ENCODE data around the gene ATF4. TPM values are rescaled to one million over a fixed set of nuclear protein-coding genes. Genes with fewer than 3 reads are reported as not detected.

ATF4 gene
- total and polyA plus RNA-seq, 7 experiments from 2014 or later = 68.9 to 293 (median 243) TPM

- Mint-ChIP-seq H3K4me3 (no peak overlapping the region), H3K4me1 (peaks cover 6 to 27% (median 18%) of the 10 kb centered on the region in 7 donors), H3K9me3 (no peaks in the 10 kb centered on the region), H3K27ac (no peak overlapping the region), H3K36me3 (no peaks in the 10 kb centered on the region), H3K27me3 (no peaks in the 10 kb centered on the region)
- no peak overlapping the region for H3K27ac ChIP-seq (ENCODE audit: low read depth, low read length)
- DNase-seq = no peak
- peaks cover 9 to 15% of the 10 kb centered on the region in 2 donors for H3K4me1 ChIP-seq (ENCODE audit: control insufficient read depth in 2 of 2, insufficient read depth in 2 of 2, low read length in 2 of 2)
- no peaks in the 10 kb centered on the region for H3K36me3 ChIP-seq (ENCODE audit: control insufficient read depth in 2 of 3, insufficient read depth in 3 of 3, low read length in 3 of 3)
- POLR2A ChIA-PET = interaction anchor here (0.8 kb wide), 1 partner anchor 57 kb away, joined by 3 read pairs; no protein-coding TSS in a partner anchor
- H3K9me3 ChIP-seq (ENCODE audit: control insufficient read depth in 2 of 3, low read length in 3 of 3) = no peaks in the 10 kb centered on the region
- no peak for ATAC-seq
- H3K27me3 ChIP-seq (ENCODE audit: control insufficient read depth in 2 of 2, insufficient read depth in 2 of 2, low read length in 2 of 2) = no peaks in the 10 kb centered on the region
- H3K4me3 ChIP-seq (ENCODE audit: low read length) = no peak overlapping the region
- CTCF ChIA-PET = interaction anchor here (0.9 kb wide), 1 partner anchor 22 kb away, joined by 6 read pairs; no protein-coding TSS in a partner anchor
- intact Hi-C loops (cut with micrococcal nuclease) = loop anchor here in 1 of 2 donors (5.0 kb wide), 1 partner anchor 37 kb away; no protein-coding TSS in a partner anchor
Measured at GRCh38 chr22:39474351-39475111, 45.8 kb upstream of the ATF4 start.

DNA sequence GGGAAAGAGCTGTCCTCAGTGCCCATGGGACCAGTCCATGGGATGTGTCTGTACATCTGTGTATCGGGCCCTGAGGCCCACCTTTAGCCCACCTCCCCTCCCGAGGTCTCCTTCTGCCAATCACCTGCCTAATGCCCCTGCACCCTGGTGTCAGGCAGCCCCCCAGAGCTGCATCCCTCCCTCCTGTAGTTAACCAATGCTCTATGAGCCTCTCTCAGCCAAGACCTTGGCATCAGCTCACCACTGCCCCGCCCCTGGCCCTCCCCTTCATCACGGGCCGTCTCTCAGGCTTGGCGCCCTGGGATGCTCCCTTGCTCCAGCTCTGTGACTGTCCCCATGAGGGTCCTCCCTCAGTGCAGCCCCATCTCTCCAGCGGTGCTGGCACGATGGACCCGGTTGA lies 45.0 kb upstream of the ATF4 start:
- Mint-ChIP-seq H3K36me3 (no peaks in the 10 kb centered on the region), H3K27me3 (no peaks in the 10 kb centered on the region), H3K4me3 (no peak overlapping the region), H3K4me1 (peaks cover 6 to 22% (median 19%) of the 10 kb centered on the region in 7 donors), H3K9me3 (no peaks in the 10 kb centered on the region), H3K27ac (peak overlapping the region in 1 of 9 donors; percentile 72)
- Histone ChIP-seq H3K4me3 (ENCODE audit: low read length) (no peak overlapping the region), H3K27me3 (ENCODE audit: control insufficient read depth in 2 of 2, insufficient read depth in 2 of 2, low read length in 2 of 2) (no peaks in the 10 kb centered on the region), H3K27ac (ENCODE audit: low read depth, low read length) (no peak overlapping the region), H3K36me3 (ENCODE audit: control insufficient read depth in 2 of 3, insufficient read depth in 3 of 3, low read length in 3 of 3) (no peaks in the 10 kb centered on the region), H3K4me1 (ENCODE audit: control insufficient read depth in 2 of 2, insufficient read depth in 2 of 2, low read length in 2 of 2) (peaks cover 9 to 15% of the 10 kb centered on the region in 2 donors), H3K9me3 (ENCODE audit: control insufficient read depth in 2 of 3, low read length in 3 of 3) (no peaks in the 10 kb centered on the region)
- ChIA-PET CTCF (interaction anchor here (0.9 kb wide), 1 partner anchor 21 kb away, joined by 6 read pairs; no protein-coding TSS in a partner anchor), POLR2A (interaction anchor here (0.6 to 0.8 kb wide), 3 partner anchors 47 to 467 kb away, joined by 3 to 4 read pairs (median 3); no protein-coding TSS in a partner anchor)
- intact Hi-C loops (cut with micrococcal nuclease) = no loop called here
- no peak for ATAC-seq
- DNase-seq = no peak

- intact Hi-C loops (cut with micrococcal nuclease) = no loop called here
- CTCF ChIA-PET = interaction anchor here (0.6 to 0.9 kb wide), 2 partner anchors 21 to 229 kb away, joined by 6 to 7 read pairs; no protein-coding TSS in a partner anchor
- no peaks in the 10 kb centered on the region for H3K27me3 ChIP-seq (ENCODE audit: control insufficient read depth in 2 of 2, insufficient read depth in 2 of 2, low read length in 2 of 2)
- H3K9me3 Mint-ChIP-seq = no peaks in the 10 kb centered on the region
- POLR2A ChIA-PET = interaction anchor here (0.6 kb wide), 2 partner anchors 47 to 535 kb away, joined by 3 to 5 read pairs; no protein-coding TSS in a partner anchor
- H3K4me1 Mint-ChIP-seq = peaks cover 6 to 21% (median 19%) of the 10 kb centered on the region in 7 donors
- no peaks in the 10 kb centered on the region for H3K36me3 ChIP-seq (ENCODE audit: control insufficient read depth in 2 of 3, insufficient read depth in 3 of 3, low read length in 3 of 3)
- H3K27ac ChIP-seq (ENCODE audit: low read depth, low read length) = no peak overlapping the region
- no peaks in the 10 kb centered on the region for H3K9me3 ChIP-seq (ENCODE audit: control insufficient read depth in 2 of 3, low read length in 3 of 3)
- H3K4me1 ChIP-seq (ENCODE audit: control insufficient read depth in 2 of 2, insufficient read depth in 2 of 2, low read length in 2 of 2) = peaks cover 9 to 15% of the 10 kb centered on the region in 2 donors
- DNase-seq = no peak
- no peaks in the 10 kb centered on the region for H3K27me3 Mint-ChIP-seq
- no peaks in the 10 kb centered on the region for H3K36me3 Mint-ChIP-seq
- no peak overlapping the region for H3K4me3 ChIP-seq (ENCODE audit: low read length)
- H3K4me3 Mint-ChIP-seq = no peak overlapping the region
- H3K27ac Mint-ChIP-seq = no peak overlapping the region
- no peak for ATAC-seq
Measured at GRCh38 chr22:39475902-39476301, 44.5 kb upstream of the ATF4 start.

GRCh38 chr22:39476664-39477063 lies 43.7 kb upstream of the ATF4 start:
- POLR2A ChIA-PET = interaction anchor here (0.7 kb wide), 1 partner anchor 18 kb away, joined by 3 read pairs; no protein-coding TSS in a partner anchor
- no peaks in the 10 kb centered on the region for H3K27me3 Mint-ChIP-seq

GRCh38 chr22:39477542-39477941 lies 42.8 kb upstream of the ATF4 start:
- Histone ChIP-seq H3K9me3 (ENCODE audit: control insufficient read depth in 2 of 3, low read length in 3 of 3) (no peaks in the 10 kb centered on the region), H3K27ac (ENCODE audit: low read depth, low read length) (no peak overlapping the region), H3K27me3 (ENCODE audit: control insufficient read depth in 2 of 2, insufficient read depth in 2 of 2, low read length in 2 of 2) (no peaks in the 10 kb centered on the region), H3K36me3 (ENCODE audit: control insufficient read depth in 2 of 3, insufficient read depth in 3 of 3, low read length in 3 of 3) (no peaks in the 10 kb centered on the region), H3K4me1 (ENCODE audit: control insufficient read depth in 2 of 2, insufficient read depth in 2 of 2, low read length in 2 of 2) (peaks cover 0 to 4% of the 10 kb centered on the region in 2 donors), H3K4me3 (ENCODE audit: low read length) (no peak overlapping the region)
- peaks cover 0 to 10% (median 6%) of the 10 kb centered on the region in 7 donors for H3K4me1 Mint-ChIP-seq
- H3K36me3 Mint-ChIP-seq = no peaks in the 10 kb centered on the region
- DNase-seq (no peak), ATAC-seq (no peak)
- intact Hi-C loops (cut with micrococcal nuclease) = no loop called here
- H3K9me3 Mint-ChIP-seq = no peaks in the 10 kb centered on the region
- H3K4me3 Mint-ChIP-seq = no peak overlapping the region
- POLR2A ChIA-PET = no interaction called here
- H3K27me3 Mint-ChIP-seq = no peaks in the 10 kb centered on the region
- H3K27ac Mint-ChIP-seq = no peak overlapping the region
- CTCF ChIA-PET = interaction anchor here (0.9 to 1.8 kb wide), 3 partner anchors 13 to 128 kb away, joined by 3 to 4 read pairs (median 3); partner anchors contain the start of gene SYNGR1

More at GRCh38 chr22:39476664-39477063, 43.7 kb upstream of the ATF4 start:
- Histone ChIP-seq H3K4me1 (ENCODE audit: control insufficient read depth in 2 of 2, insufficient read depth in 2 of 2, low read length in 2 of 2) (peaks cover 5 to 12% of the 10 kb centered on the region in 2 donors), H3K9me3 (ENCODE audit: control insufficient read depth in 2 of 3, low read length in 3 of 3) (no peaks in the 10 kb centered on the region), H3K36me3 (ENCODE audit: control insufficient read depth in 2 of 3, insufficient read depth in 3 of 3, low read length in 3 of 3) (no peaks in the 10 kb centered on the region), H3K27me3 (ENCODE audit: control insufficient read depth in 2 of 2, insufficient read depth in 2 of 2, low read length in 2 of 2) (no peaks in the 10 kb centered on the region), H3K4me3 (ENCODE audit: low read length) (no peak overlapping the region), H3K27ac (ENCODE audit: low read depth, low read length) (no peak overlapping the region)
- intact Hi-C loops (cut with micrococcal nuclease) = no loop called here
- no peaks in the 10 kb centered on the region for H3K9me3 Mint-ChIP-seq
- H3K36me3 Mint-ChIP-seq = no peaks in the 10 kb centered on the region
- peak overlapping the region in 1 of 9 donors; percentile 51 for H3K27ac Mint-ChIP-seq
- H3K4me1 Mint-ChIP-seq = peaks cover 2 to 17% (median 15%) of the 10 kb centered on the region in 7 donors
- DNase-seq (no peak), ATAC-seq (no peak)
- no peak overlapping the region for H3K4me3 Mint-ChIP-seq
- CTCF ChIA-PET = interaction anchor here (0.6 to 1.1 kb wide), 2 partner anchors 14 to 228 kb away, joined by 3 to 7 read pairs; no protein-coding TSS in a partner anchor

DNA sequence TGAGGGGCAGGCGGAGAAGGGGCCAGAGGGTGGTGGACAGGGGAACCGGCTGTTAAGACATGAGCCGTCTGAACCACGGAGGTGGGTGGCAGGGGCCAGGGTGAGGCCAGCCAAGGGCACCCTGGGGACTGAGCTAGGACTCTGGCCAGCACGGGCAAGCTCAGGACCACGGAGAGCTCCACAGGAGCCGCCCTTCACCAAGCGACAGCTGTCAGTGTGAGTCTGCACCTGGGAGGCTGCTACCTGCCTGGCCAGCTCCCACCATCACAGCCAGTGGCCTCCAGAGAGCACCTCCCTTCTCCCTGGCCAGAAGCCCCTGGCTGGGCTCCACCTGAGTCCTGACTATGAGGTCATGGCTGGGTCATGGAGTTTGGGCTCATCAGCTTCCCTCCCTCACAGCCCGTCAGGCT lies 41.9 kb upstream of the ATF4 start:
- CTCF ChIA-PET = interaction anchor here (0.9 to 1.8 kb wide), 2 partner anchors 56 to 129 kb away, joined by 3 to 4 read pairs; partner anchors contain the start of gene SYNGR1
- POLR2A ChIA-PET = interaction anchor here (1.5 kb wide), 1 partner anchor 15 kb away, joined by 4 read pairs; no protein-coding TSS in a partner anchor
- peaks cover 0 to 5% (median 0%) of the 10 kb centered on the region in 7 donors for H3K4me1 Mint-ChIP-seq

More for the DNA sequence above, 41.9 kb upstream of the ATF4 start:
- Mint-ChIP-seq H3K4me3 (no peak overlapping the region), H3K27me3 (no peaks in the 10 kb centered on the region), H3K36me3 (no peaks in the 10 kb centered on the region), H3K9me3 (no peaks in the 10 kb centered on the region), H3K27ac (no peak overlapping the region)
- DNase-seq (peak in 2 of 9 donors; percentile 22 to 25), ATAC-seq (no peak)
- Histone ChIP-seq H3K9me3 (ENCODE audit: control insufficient read depth in 2 of 3, low read length in 3 of 3) (no peaks in the 10 kb centered on the region), H3K4me3 (ENCODE audit: low read length) (no peak overlapping the region), H3K36me3 (ENCODE audit: control insufficient read depth in 2 of 3, insufficient read depth in 3 of 3, low read length in 3 of 3) (no peaks in the 10 kb centered on the region), H3K27me3 (ENCODE audit: control insufficient read depth in 2 of 2, insufficient read depth in 2 of 2, low read length in 2 of 2) (no peaks in the 10 kb centered on the region), H3K27ac (ENCODE audit: low read depth, low read length) (no peak overlapping the region), H3K4me1 (ENCODE audit: control insufficient read depth in 2 of 2, insufficient read depth in 2 of 2, low read length in 2 of 2) (no peaks in the 10 kb centered on the region)
- intact Hi-C loops (cut with micrococcal nuclease) = no loop called here
